ENCODE data around the gene SLC44A4.
A peak's percentile ranks its signal among the peaks of the same experiment; 100 is the strongest.

The SLC44A4 gene

DNA sequence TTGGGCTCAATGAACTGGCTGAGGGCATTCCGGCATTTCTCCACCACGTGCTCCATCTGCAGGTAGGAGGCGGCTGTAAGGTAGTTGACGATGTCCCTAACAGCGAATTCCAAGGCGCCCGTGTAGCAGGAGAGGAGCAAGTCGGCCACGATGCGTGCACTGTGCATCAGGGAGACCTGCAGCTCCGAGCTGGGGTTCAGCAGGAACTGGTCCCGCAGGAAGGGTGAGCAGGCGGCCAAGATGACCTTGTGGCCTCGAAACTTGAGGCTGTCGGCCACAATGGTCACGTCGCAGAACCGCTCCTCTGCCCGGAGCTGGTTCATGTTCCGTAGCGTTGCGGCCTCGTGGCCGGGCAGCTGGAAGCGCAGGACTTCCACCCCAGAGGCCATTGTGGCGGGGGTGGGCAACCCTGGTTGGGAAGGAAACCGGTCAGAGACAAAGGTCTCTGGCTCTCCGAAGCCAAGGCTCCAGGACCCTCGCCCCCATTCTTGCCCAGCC, 22.2 kb upstream of the SLC44A4 start:
- DNase-seq: no peak

DNA sequence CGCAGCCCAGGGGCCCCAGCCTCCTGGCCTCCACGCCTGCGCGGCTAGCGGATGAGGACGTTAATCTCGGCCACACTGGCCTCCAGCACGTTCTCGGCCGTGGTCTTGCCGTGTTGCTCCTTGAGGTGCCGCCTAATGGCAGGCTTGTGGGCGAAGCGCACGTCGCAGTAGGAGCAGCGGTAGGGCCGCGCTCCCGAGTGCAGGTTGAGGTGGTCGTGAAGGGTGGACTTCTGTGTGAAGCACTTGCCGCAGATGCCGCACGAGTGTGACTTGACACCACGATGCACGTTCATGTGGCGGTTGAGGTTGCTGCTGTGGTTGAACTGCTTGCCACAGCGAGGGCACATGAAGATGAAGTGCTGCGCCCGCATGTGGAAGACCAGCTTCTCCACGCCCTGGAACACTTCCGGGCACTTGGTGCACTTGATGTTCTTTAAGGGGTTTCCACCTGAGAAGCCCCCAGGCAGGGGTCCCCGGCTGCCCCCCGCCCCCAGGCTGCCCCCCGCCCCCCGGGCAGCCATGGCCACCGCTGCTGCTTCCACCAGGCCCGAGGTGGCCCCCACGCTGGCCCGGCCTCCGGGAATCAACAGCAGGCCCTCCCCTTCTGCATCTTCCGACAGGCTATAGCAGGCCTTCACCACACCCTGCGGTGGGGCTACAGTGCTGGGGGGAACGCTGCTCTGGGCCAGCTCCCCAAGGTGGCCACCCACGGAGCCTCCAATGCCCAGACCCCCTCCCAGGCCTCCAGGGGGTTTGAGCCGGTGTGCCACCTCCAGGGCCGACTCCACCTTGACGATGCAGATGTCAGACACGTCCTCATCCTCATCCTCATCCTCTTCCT, 21.3 kb upstream of the SLC44A4 start:
- no peak for DNase-seq

DNA sequence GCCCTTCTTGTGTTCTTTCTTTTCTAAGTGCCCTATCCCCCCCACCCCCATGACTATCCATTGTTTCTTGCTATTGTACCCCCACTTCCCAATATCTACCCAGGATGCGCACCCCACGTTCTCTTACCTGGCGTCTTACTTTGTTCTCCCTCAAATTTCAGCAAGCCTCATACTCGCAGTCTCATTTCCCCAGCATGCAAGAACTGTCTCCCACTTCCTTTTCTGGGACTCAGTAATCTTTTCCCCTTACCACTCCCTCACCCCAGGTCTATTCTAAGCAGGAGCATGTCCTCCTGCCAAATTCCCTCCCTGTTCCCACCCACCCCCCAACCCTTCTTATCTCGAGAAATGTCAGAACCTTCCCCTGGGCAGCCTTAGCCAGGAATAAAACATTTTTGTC, 20.4 kb upstream of the SLC44A4 start:
- DNase-seq: no peak

DNA sequence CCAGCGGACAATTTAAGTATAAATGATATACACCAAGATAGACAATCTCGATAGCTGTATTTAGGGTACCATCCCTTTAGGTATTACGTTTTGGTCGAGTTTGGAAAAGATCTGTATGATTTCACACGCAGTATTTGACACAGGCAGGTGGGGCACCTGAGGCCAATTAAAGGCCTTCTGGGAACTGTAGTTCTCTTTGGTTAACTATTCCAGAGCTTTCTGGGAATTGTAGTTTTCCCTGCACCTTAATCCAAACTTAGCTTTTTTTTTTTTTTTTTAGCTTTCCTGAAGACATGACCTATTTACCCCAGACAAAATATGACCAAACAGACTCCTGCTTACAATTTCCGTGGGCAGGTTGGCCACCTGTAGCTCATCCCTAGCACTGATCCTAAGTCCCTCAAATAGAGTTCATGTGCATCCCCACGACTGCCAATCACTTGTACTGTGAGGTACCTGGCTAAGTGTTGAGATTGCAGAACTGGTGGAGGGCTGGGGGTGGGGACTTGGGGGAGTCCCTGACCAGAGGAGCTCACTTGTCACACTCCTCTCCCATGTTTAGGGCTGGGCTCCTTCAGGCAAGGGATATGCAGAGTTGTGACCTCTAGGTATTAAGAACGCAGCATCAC, 19.7 kb upstream of the SLC44A4 start:
- peak; percentile 27 for DNase-seq

DNA sequence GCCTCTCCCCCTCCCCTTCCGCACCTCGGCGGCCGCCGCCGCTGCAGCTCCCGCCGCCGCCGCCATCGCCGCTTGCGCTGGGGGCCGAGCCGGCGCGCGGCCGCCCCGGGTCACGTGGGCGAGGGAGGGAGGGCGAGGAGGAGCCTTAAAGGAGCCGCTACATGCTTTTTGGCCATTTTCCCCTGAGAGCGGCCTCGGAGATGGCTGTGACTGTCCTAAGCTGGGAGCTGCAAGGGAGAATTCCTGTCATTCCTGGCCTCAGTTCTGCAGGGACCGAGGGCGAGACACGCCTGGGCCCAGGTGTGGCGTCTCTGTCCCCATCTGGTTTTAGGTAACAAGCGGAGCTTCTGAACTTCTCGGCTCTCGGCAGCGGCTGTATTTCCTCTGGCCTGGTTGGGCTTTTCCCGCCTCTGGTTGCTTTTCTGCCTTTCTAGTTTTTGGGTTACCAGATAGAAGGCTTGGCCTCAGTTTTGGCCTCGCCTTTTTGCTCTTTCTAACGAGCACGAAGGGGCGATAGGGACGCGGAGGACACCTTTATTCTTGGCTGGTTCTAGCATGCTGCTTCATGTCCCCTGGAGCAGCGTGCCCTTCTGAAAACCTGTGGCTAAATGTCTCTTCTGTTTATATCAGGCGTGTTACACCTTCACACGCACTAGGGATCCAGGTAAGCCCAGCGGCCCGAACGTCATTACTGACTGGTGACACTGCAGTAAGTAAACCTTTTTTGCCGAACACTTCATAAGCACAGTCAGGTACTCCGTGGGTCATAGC, 19.0 kb upstream of the SLC44A4 start, which contains the start of gene EHMT2:
Gene EHMT2, minus strand, starts transcription at position 87 of the 771 bp plus-strand sequence. Its CDS starts 21 bp downstream, at position 66.
- DNase-seq: peak; percentile 53

DNA sequence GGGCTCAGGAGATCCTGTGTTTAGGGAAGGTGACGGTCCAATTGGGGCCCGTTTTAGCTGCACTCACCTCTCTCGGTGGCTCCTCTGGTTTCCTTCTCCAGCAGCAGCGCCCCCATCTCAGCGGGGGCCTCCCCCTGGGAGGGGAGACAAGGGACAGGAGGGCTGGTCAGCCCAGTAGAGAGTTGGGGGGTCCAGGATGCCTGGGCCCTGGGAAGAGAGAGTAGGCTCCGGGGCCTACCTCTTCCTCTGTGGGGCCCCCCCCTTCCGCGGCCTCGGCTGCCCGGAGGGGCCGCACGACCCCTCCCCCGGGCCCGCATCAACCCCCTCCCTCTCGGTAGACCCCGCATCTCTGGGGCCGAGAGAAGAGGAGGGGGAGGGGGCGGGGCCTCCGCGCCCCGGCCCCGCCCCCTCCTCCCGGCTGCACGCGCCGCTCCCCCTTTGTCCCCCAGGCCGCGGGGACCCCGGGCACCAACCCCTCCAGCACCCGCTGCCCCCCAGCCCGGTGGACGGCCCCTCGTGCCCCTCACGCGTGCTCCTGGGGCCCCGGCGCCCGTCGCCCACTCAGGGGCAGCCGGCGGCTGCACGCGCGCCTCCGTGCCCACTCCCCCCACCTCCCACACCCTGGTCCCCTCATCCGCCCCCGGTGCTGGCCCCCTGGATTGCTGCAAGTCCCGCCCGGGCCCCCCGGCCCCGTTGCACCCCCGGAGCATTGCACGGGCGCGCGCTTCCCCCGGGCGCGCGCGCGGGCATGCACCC, 18.2 kb upstream of the SLC44A4 start:
- DNase-seq: no peak

DNA sequence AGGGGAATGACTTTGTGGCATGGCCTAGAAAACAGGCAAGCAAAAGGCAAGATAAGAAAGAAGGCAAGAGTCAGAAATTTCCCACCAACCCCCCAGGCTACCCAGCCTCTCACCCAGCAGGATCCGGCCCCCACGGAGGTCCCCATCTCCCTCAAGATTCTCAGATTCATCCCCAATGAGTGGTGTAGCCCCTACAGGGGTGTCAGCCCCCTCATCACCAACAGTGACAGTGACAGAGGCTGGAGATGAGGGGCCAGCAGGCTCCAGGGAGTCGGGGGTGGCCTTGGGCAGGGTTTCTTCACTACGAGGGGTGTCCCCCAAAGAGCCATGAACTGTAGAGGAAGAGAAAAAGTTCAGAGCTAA, 17.7 kb upstream of the SLC44A4 start:
- no peak for DNase-seq

DNA sequence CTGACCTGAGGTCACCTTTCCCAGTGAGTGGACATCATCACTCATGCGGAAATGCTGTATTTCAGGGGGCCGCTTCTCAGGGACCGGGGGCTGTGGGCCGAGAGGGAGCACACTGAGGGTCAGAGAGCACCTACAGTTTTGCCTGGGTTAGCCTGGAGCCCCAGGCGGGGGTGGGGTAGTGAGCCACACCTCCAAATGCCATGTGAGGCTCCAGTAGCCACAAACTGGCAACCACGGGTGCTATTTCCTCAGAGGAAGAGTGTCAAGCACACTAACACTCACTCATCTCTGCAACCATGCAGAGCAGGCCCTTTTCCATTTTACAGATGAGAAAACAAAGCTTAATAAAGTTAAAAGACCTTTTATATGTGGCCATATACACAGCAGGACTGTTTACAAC, 14.0 kb upstream of the SLC44A4 start:
- no peak for DNase-seq

DNA sequence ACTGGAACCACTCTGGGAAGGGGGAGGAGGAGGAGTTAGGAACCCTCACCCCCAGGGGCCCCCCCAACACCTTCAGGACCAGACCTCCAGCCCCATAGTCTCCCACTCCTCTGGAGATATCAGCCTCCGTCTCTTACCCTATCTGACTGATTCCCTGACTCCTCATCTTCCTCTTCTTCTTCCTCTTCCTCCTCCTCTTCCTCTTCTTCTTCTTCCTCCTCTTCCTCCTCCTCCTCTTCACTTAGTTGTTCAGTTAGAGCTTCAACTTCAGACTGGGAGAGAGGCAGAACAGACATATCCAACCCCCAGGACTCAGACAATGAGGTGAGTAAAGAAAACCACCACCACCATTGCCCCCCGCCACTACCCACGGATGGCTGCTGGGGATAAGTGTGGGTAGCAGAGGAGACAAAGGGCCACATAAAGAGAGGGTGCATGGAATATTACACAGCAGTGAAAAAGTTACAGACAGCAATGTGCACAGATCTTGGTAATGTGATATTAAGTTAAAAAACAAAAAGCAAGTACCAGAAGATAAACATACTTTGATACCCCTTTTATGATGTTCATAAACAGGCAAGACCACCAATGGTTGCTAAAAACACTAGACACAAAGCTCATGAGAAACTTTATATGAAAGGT, 10.7 kb upstream of the SLC44A4 start:
- no peak for DNase-seq

DNA sequence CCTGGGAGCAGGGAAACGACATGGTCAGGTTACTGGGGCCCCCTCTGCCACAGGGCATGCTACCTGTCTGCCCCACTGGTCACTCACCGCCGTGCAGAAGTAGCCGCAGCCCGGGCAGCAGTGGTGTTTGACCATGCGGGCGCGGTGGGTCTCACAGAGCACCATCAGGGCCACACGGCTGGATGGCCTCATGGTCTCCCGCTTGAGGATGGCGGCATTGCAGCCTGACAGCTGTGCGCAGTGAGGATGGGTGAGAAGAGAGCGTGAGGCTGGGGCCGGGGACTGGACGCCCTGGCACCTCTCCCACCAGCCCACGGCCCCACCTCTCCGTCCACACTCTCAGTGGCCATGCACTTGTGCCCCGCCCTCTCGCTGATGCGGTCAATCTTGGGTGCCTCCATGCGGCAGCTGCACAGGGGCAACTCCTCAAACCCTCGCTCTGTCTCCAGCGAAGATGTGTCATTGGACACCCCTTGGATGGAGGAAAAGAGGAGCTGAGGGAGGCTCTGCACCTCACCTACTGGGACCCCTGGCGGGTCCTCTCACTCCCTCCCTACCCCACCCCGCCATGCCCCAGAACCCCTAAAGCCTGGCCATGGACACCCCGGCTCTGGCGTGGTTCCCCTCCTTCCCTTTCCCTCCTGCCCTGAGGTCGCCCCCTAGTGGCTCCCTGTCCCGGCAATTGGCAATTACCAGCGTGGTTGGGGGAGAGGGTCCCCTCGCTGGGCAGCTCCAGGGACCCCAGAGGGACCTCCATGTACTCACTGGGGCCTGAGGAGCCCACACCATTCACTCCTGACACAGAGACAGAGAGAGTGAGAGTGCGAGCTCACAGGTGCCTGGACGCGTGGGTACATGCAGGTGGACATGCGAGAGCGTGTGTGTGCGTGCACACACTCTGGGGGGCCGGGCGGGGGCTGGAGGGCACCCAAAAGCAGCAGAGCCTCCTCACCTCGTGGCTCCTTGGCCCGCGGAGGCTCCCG, 9.8 kb upstream of the SLC44A4 start:
- DNase-seq: no peak

DNA sequence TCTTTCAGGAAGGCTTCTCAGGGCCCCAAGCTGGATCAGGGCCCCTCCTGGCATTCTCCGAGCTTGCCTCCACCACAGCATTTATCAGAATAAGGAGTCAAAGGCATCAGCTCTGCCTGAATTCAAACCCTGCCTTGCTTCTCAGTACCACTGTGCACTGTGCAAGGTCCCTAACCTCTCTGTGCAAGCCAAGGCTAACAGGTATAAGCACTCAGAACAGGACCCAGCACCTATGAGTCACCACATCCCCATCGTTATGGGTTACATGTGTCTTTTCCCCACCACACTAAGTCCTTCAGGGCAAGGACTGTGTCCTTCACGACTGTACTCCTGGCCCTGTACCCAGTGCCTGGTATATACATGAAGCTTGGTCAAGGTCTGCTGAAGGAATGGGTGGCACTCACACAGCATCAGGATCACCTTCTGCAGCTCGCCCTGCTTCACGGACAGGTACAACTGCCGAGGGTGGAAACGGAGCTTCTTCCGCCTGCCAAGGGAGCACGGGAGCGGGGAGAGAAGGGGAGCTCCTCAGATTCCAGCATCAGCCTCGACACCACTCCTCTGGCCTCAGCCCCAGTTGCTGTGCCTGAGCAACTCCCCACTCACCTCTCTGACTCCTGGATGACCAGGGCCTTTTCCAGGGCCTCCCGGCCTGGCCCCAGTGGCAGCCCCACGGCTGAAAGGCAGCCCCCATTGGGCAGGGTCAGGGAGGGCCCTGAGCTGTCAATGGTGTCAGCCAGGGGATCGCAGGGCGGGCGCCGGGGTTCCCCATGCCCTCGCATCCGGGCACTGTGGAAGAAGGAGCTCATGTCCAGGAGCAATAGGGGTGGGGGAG, 8.6 kb upstream of the SLC44A4 start:
- DNase-seq: no peak

DNA sequence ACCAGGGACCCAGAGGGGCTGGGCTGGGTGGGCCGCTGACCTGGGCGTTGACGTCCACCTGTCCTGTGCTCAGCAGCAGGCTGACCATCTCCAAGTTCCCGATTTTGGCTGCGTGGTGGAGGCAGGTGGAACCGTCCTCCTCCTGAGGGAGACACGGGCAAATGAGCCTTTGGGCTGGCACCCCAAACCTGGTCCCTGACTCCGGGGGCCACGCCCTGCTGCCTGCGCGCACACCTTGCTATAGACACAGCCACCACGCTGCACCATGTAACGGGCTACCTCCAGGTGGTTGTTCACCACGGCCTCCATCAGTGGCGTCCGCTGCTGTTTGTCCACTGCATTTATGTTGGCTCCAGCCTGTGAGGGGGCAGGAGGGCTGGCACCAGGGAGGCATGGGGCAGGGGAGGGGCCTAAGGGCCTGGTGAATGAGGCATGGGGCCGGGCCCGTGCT, 7.8 kb upstream of the SLC44A4 start:
- no peak for DNase-seq

DNA sequence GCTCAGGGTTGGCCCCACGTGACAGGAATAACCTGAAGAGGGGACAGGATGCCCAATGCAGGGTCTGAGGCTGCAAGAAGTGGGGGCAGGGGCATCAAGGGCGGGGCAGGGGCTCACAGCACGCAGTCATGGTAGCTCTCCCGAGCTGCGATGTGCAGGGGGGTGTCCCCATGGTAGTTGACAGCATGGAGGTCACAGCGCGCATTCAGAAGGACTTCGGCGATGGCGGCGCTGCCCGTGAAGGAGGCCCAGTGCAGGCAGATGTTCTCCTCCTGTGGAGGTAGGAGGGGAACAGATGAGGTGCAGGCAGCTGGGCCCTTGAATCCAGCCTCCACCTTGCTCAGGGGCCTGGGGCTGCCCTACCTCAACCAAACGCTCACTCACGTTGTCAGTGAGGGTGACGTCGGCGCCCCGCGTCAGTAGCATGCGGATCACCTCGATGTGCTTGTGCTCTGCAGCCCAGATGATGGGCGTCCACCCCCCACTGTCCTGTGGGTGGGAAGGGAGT, 5.8 kb upstream of the SLC44A4 start:
- no peak for DNase-seq

DNA sequence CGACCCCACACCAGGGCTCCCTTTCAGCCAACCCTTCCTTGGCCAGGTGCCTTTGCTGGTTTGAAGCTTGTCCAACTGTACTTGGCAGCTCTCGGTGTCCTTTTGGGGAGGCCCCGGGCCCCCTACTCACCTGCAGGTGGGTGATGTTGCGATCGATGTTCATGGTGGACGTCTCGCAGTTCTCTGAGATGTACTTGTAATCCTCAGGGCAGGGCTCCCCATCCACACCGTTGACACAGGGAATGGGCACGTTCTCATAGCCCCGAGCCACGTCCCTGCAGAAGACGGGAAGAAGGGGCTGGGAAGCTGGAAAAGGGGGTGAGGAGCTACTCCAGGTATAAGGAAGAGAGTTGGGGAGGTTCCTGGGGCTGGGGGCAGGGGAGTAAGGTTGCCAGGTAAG, 4.9 kb upstream of the SLC44A4 start:
- DNase-seq: no peak

DNA sequence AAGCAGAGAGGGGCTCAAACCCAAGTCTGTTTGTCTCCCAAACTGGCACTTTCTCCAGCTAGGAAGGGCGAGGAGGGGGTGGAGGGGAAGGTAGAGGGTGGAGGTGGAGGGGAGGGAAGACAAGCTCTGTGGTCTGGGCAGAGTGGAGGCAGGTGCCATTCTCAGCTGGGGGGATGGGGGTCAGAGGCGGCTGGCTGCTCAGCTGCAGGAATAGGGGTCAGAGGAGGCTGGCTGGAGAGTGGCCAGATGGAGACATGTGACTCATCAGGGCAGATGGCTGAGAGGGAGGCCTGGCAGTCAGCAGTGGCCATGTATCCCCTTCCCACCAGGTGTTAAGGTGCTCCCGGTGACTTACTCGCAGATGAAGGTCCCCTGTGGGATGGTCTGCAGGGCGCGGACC, 3.5 kb upstream of the SLC44A4 start:
- DNase-seq: no peak

DNA sequence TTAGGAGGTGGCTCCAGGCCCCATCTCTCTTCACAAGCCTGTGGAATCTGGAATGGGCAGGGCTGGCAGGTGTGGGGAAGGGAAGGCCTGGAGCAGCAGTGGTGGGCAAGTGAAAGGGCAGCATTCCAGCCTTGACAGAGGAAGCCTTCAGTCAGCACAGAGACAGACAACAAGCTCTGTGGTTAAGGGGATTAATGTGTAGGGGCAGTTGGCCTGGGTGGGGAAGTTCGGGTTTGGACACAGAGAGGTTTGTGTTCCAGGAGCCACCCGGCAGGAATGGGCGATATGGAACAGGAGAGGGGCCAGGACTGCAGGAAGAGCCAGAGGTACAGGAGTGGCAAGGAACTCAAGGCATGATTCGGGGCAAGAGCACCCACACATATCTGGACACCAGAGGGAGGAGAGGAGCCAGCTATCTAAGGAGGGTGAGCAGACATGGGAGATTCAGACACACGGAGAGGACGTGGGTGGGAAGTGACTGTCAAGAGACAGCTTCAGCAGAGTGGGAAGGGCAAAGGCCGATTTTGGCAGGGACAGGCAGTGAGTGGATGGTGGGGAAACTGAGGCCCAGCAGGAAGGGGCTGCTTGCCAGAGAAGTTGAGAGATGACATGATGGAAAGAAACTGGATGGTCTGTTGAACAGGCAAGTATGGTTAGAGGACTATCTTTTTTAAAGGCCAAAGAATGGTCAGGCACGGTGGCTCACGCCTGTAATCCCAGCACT, 2.5 kb upstream of the SLC44A4 start:
- no peak for DNase-seq

DNA sequence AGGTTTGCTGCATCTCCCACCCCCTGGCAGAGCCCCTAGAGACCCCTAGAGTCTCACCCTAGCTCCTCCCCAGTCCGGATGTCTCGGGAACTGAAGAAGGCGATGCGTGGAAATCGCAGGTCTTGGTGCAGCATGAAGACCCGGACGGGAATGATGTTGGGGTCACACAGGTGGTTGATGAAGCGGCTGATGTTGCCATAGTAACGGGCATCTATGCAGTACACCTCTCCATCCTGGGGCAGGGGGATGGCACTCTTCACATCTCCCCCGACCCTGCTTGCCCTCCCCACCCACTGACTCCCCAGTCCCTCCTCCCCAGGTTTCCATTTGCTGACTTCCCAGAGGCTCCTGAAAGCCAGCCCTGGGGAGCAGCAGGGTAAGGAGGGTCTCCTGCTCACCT, 1.8 kb upstream of the SLC44A4 start:
- DNase-seq: no peak

DNA sequence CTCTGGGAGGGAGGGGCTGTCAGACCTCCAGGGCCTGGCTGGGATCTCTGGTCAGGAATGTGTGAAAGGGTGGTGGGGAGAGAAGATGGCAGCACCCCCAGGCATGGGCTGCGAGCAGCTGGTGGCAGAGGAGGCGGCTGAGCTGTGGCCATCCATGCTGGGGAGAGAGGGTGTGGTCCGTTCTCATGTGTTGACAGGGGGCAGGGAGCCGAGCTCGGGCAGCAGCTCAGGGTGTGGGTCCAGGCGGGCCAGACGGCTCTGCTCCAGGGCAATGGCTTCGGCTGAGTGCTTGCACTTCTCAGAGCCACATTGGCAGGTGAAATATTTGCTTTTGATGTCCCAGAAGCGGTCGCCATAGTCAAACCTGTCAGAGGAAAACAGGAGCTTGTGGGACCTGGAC, 1.1 kb upstream of the SLC44A4 start:
- DNase-seq: no peak

DNA sequence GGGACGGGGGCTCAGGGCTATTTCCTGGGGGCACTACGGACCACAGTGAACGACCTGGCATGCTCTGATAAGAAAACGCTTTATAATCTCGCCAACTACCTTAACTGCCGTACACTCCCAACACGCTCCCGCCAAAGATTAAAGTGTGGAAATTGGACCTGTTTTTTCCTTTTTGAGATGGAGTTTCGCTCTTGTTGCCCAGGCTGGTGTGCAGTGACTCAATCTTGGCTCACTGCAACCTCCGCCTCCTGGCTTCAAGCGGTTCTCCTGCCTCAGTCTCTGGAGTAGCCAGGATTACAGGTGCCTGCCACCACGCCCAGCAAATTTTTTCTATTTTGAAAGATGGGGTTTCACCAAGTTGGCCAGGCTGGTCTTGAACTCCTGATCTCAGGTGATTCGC, 346 bp upstream of the SLC44A4 start:
- DNase-seq: no peak

Data from DMS79 (cell line).